ENCODE measurements around the gene FBN1.

DNA sequence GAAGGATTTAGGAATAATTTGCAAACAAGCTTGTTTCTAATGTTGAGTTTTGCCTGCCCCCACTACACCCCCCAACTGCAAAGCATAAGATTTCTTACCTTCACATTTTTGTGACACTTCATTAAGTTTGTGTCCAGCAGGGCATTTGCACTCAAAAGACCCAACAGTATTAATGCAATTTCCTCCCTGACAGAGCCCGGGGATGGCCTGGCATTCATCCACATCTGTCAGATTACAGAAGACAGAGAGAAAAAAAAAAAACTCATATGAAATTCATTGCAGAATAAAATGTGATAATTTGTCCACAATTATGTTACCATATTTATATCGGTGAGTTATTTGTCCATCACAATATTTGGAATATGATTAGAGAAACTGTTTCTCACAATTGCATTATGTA is 111.5 kb downstream of the FBN1 start:
- TF ChIP-seq EZH2 (IDR thresholded peaks at IDR 0.05; ENCODE audit: low read depth, unreplicated experiment) (no peak), POLR2AphosphoS5 (IDR thresholded peaks at IDR 0.05; ENCODE audit: low read depth) (no peak), NANOG (IDR thresholded peaks at IDR 0.05; ENCODE audit: borderline replicate concordance) (no peak), EZH2phosphoT487 (IDR thresholded peaks at IDR 0.05; ENCODE audit: unreplicated experiment) (no peak), JUNB (IDR thresholded peaks at IDR 0.05; ENCODE audit: unreplicated experiment) (no peak), ZNF331 (CRISPR knock-in tag; IDR thresholded peaks at IDR 0.05; ENCODE audit: low read depth) (no peak), CREB1 (CRISPR knock-in tag; IDR thresholded peaks at IDR 0.05; ENCODE audit: low read depth) (no peak), ZNF114 (CRISPR knock-in tag; IDR thresholded peaks at IDR 0.05) (no peak), STAT1 (IDR thresholded peaks at IDR 0.05; ENCODE audit: unreplicated experiment) (no peak)
- TF ChIP-seq, protein P1, sequence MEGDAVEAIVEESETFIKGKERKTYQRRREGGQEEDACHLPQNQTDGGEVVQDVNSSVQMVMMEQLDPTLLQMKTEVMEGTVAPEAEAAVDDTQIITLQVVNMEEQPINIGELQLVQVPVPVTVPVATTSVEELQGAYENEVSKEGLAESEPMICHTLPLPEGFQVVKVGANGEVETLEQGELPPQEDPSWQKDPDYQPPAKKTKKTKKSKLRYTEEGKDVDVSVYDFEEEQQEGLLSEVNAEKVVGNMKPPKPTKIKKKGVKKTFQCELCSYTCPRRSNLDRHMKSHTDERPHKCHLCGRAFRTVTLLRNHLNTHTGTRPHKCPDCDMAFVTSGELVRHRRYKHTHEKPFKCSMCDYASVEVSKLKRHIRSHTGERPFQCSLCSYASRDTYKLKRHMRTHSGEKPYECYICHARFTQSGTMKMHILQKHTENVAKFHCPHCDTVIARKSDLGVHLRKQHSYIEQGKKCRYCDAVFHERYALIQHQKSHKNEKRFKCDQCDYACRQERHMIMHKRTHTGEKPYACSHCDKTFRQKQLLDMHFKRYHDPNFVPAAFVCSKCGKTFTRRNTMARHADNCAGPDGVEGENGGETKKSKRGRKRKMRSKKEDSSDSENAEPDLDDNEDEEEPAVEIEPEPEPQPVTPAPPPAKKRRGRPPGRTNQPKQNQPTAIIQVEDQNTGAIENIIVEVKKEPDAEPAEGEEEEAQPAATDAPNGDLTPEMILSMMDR (conservative IDR thresholded peaks at IDR 0.05; ENCODE audit: low read depth in 2 of 2): no peak
- TF ChIP-seq, protein P2, sequence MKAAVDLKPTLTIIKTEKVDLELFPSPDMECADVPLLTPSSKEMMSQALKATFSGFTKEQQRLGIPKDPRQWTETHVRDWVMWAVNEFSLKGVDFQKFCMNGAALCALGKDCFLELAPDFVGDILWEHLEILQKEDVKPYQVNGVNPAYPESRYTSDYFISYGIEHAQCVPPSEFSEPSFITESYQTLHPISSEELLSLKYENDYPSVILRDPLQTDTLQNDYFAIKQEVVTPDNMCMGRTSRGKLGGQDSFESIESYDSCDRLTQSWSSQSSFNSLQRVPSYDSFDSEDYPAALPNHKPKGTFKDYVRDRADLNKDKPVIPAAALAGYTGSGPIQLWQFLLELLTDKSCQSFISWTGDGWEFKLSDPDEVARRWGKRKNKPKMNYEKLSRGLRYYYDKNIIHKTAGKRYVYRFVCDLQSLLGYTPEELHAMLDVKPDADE (IDR thresholded peaks at IDR 0.05): no peak
- TF ChIP-seq, protein P3, sequence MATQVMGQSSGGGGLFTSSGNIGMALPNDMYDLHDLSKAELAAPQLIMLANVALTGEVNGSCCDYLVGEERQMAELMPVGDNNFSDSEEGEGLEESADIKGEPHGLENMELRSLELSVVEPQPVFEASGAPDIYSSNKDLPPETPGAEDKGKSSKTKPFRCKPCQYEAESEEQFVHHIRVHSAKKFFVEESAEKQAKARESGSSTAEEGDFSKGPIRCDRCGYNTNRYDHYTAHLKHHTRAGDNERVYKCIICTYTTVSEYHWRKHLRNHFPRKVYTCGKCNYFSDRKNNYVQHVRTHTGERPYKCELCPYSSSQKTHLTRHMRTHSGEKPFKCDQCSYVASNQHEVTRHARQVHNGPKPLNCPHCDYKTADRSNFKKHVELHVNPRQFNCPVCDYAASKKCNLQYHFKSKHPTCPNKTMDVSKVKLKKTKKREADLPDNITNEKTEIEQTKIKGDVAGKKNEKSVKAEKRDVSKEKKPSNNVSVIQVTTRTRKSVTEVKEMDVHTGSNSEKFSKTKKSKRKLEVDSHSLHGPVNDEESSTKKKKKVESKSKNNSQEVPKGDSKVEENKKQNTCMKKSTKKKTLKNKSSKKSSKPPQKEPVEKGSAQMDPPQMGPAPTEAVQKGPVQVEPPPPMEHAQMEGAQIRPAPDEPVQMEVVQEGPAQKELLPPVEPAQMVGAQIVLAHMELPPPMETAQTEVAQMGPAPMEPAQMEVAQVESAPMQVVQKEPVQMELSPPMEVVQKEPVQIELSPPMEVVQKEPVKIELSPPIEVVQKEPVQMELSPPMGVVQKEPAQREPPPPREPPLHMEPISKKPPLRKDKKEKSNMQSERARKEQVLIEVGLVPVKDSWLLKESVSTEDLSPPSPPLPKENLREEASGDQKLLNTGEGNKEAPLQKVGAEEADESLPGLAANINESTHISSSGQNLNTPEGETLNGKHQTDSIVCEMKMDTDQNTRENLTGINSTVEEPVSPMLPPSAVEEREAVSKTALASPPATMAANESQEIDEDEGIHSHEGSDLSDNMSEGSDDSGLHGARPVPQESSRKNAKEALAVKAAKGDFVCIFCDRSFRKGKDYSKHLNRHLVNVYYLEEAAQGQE (IDR thresholded peaks at IDR 0.05; ENCODE audit: unreplicated experiment): no peak
